HUES64 (cell line): ENCODE measurements around the gene HNRNPA2B1.

Experiments used
- H3K27ac ChIP-seq: 2 replicates; pipeline ENCODE4 v1.7.0; 2013; ENCODE audit warnings: low read depth, low read length, inconsistent platforms
- H3K27me3 ChIP-seq: 2 replicates; pipeline ENCODE4 v1.6.1; 2013; ENCODE audit warnings: mild to moderate bottlenecking, low read length; ENCODE audit not compliant: insufficient read depth
- H3K36me3 ChIP-seq: 2 replicates; pipeline ENCODE4 v1.6.1; 2013; ENCODE audit warnings: mild to moderate bottlenecking, low read length; ENCODE audit not compliant: insufficient read depth
- H3K4me1 ChIP-seq: 2 replicates; pipeline ENCODE4 v1.6.1; 2013; ENCODE audit warnings: mild to moderate bottlenecking, low read length, moderate library complexity; ENCODE audit not compliant: insufficient read depth
- H3K4me3 ChIP-seq: 2 replicates; pipeline ENCODE4 v1.5.1; 2013; ENCODE audit warnings: mild to moderate bottlenecking, low read length, moderate library complexity
- H3K9ac ChIP-seq: 2 replicates; pipeline ENCODE4 v1.6.1; 2013; ENCODE audit warnings: mild to moderate bottlenecking, low read depth, low read length
- H3K9me3 ChIP-seq: 2 replicates; pipeline ENCODE4 v1.6.1; 2013; ENCODE audit warnings: low read depth, low read length; ENCODE audit not compliant: insufficient read depth
- WGBS: fragments of 150-250, 120-280 bp; methylation state at CpG from one replicate; pipeline ENCODE4 v1.1.7; 2013; ENCODE audit warnings: missing lambda C conversion rate; 5-methylcytosine and 5-hydroxymethylcytosine counted together

Gene HNRNPA2B1

GRCh38 chr7:26212921-26213718, 12.6 kb upstream of the HNRNPA2B1 start:
- Histone ChIP-seq H3K9me3 (no peaks in the 10 kb centered on the region), H3K27me3 (no peaks in the 10 kb centered on the region), H3K4me1 (no peaks in the 10 kb centered on the region), H3K9ac (no peak overlapping the region), H3K27ac (no peak overlapping the region), H3K36me3 (peaks cover 54% of the 10 kb centered on the region), H3K4me3 (no peak overlapping the region)
- 95% methylated on average over 2 of the region's 2 CpGs for WGBS

- Histone ChIP-seq H3K4me3 (no peak overlapping the region), H3K4me1 (peaks cover 18% of the 10 kb centered on the region), H3K36me3 (peaks cover 98% of the 10 kb centered on the region), H3K9me3 (no peaks in the 10 kb centered on the region), H3K27me3 (no peaks in the 10 kb centered on the region), H3K27ac (no peak overlapping the region), H3K9ac (no peak overlapping the region)
- 95% methylated on average over 4 of the region's 5 CpGs for WGBS
These were observed 7.5 kb upstream of the HNRNPA2B1 start for GRCh38 chr7:26208040-26208439.

- H3K36me3 ChIP-seq: peaks cover 66% of the 10 kb centered on the region
- H3K4me1 ChIP-seq: peaks cover 18% of the 10 kb centered on the region
- H3K9ac ChIP-seq: peak overlapping the region; percentile 100
- H3K27ac ChIP-seq: peak overlapping the region; percentile 99
- no peaks in the 10 kb centered on the region for H3K27me3 ChIP-seq
- H3K4me3 ChIP-seq: peak overlapping the region; percentile 94
- H3K9me3 ChIP-seq: no peaks in the 10 kb centered on the region
- WGBS: 0% methylated on average over 2 of the region's 2 CpGs
These were observed 2.5 kb upstream of the HNRNPA2B1 start for GRCh38 chr7:26203016-26203415.

GRCh38 chr7:26202019-26202990, 1.8 kb upstream of the HNRNPA2B1 start:
- under 1% methylated on average over 66 of the region's 68 CpGs for WGBS
- peaks cover 66% of the 10 kb centered on the region for H3K36me3 ChIP-seq
- H3K9ac ChIP-seq: peak overlapping the region; percentile 100
- no peaks in the 10 kb centered on the region for H3K9me3 ChIP-seq
- peak overlapping the region; percentile 94 for H3K4me3 ChIP-seq
- no peaks in the 10 kb centered on the region for H3K27me3 ChIP-seq
- peaks cover 21% of the 10 kb centered on the region for H3K4me1 ChIP-seq
- H3K27ac ChIP-seq: peak overlapping the region; percentile 99

DNA sequence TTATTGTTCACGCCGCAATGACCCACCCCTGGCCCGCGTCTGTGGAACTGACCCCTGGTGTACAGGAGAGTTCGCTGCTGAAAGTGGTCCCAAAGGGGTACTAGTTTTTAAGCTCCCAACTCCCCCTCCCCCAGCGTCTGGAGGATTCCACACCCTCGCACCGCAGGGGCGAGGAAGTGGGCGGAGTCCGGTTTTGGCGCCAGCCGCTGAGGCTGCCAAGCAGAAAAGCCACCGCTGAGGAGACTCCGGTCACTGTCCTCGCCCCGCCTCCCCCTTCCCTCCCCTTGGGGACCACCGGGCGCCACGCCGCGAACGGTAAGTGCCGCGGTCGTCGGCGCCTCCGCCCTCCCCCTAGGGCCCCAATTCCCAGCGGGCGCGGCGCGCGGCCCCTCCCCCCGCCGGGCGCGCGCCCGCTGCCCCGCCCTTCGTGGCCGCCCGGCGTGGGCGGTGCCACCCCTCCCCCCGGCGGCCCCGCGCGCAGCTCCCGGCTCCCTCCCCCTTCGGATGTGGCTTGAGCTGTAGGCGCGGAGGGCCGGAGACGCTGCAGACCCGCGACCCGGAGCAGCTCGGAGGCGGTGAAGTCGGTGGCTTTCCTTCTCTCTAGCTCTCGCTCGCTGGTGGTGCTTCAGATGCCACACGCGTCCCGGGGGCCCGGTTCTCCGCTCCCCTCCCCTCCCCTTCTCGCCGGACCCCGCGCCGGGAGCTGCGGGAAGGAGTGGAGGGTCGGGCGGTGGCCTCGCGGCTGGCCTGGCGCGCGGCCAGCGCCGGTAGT, 887 bp upstream of the HNRNPA2B1 start, which contains the start of gene CBX3:
Gene CBX3 (plus strand): TSS at position 499 of the 772 bp plus-strand sequence. CDS start 1,254 bp downstream, outside the sequence.
- Histone ChIP-seq H3K4me3 (peak within 1 kb of the TSS; percentile 94), H3K27ac (peak within 1 kb of the TSS; percentile 99), H3K4me1 (peaks cover 30% of the 10 kb centered on the region), H3K9ac (peak within 1 kb of the TSS; percentile 100), H3K9me3 (no peaks in the 10 kb centered on the region), H3K36me3 (peaks cover 66% of the 10 kb centered on the region), H3K27me3 (no peaks in the 10 kb centered on the region)
- WGBS: under 1% methylated on average over 70 of the region's 86 CpGs

- H3K9ac ChIP-seq: peak overlapping the region; percentile 100
- H3K27ac ChIP-seq: peak overlapping the region; percentile 99
- peaks cover 36% of the 10 kb centered on the region for H3K4me1 ChIP-seq
- H3K4me3 ChIP-seq: peak overlapping the region; percentile 94
- H3K36me3 ChIP-seq: peaks cover 66% of the 10 kb centered on the region
- WGBS: 1% methylated on average over 26 of the region's 29 CpGs
- no peaks in the 10 kb centered on the region for H3K27me3 ChIP-seq
- H3K9me3 ChIP-seq: no peaks in the 10 kb centered on the region
These were observed 505 bp downstream of the HNRNPA2B1 start for GRCh38 chr7:26200038-26200443.

- Histone ChIP-seq H3K9ac (peak overlapping the region; percentile 100), H3K27ac (peak overlapping the region; percentile 99), H3K4me1 (peaks cover 34% of the 10 kb centered on the region), H3K4me3 (peak overlapping the region; percentile 94), H3K27me3 (no peaks in the 10 kb centered on the region), H3K9me3 (no peaks in the 10 kb centered on the region), H3K36me3 (peaks cover 68% of the 10 kb centered on the region)
- WGBS: under 1% methylated on average over 34 of the region's 36 CpGs
These were observed 1.1 kb downstream of the HNRNPA2B1 start for GRCh38 chr7:26199301-26200037.

DNA sequence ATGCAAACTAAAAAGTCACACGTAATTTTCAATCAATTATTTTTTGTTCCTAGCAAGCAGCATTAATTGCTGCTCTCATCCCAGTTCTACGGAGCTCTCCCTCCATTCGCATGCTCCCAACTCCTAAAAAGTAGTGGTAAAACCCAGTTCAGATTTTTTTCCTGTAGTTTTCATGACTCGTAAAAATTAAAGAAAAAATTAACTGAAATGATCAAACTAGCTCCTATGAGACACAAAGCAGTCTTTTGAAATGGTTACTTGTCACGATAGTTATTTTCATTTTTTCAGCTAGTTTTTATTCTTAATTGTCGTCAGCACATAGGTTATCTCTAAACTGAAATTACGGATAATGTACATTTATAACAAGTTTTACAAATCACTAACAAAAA, 1.8 kb downstream of the HNRNPA2B1 start:
- Histone ChIP-seq H3K27ac (peak overlapping the region; percentile 99; the same call in 1 of the 2 replicates), H3K4me1 (peaks cover 27% of the 10 kb centered on the region), H3K4me3 (peak overlapping the region; percentile 94), H3K9ac (peak overlapping the region; percentile 100), H3K27me3 (no peaks in the 10 kb centered on the region), H3K36me3 (peaks cover 68% of the 10 kb centered on the region), H3K9me3 (no peaks in the 10 kb centered on the region)
- under 1% methylated on average over 5 of the region's 7 CpGs for WGBS

- under 1% methylated on average over 5 of the region's 6 CpGs for WGBS
- peaks cover 68% of the 10 kb centered on the region for H3K36me3 ChIP-seq
These were observed 2.3 kb downstream of the HNRNPA2B1 start for GRCh38 chr7:26198133-26198780.

More at GRCh38 chr7:26198133-26198780, 2.3 kb downstream of the HNRNPA2B1 start:
- Histone ChIP-seq H3K9ac (peak overlapping the region; percentile 100), H3K4me3 (peak overlapping the region; percentile 94), H3K27me3 (no peaks in the 10 kb centered on the region), H3K9me3 (no peaks in the 10 kb centered on the region), H3K4me1 (peaks cover 24% of the 10 kb centered on the region), H3K27ac (no peak overlapping the region)
